Fibroblast of skin of right quadriceps (primary cell): Measurements from ENCODE around the gene ZNF438.
"Not testable (repeated sequence)": the region's sequence is repeated elsewhere in the genome, so short reads cannot be mapped to it uniquely, and the experiment has no call there.

Source experiments
- DNase-seq: peaks from one replicate; pipeline ENCODE4 v3.0.0-alpha.2; 2013

ZNF438 gene

GRCh38 chr10:30984563-30985328 is 46.9 kb downstream of the ZNF438 start:
- DNase-seq, result peak; percentile 56

- DNase-seq, result not testable (repeated sequence)
These were observed 48.5 kb downstream of the ZNF438 start for GRCh38 chr10:30983209-30983608.

- DNase-seq, result peak; percentile 63
These were observed 50.6 kb downstream of the ZNF438 start for GRCh38 chr10:30980951-30981616.

GRCh38 chr10:30979956-30980355 is 51.7 kb downstream of the ZNF438 start:
- no peak for DNase-seq

GRCh38 chr10:30978843-30979242 is 52.8 kb downstream of the ZNF438 start:
- no peak for DNase-seq

GRCh38 chr10:30977385-30977784 is 54.3 kb downstream of the ZNF438 start:
- no peak for DNase-seq

- DNase-seq, result no peak
These were observed 56.8 kb downstream of the ZNF438 start for GRCh38 chr10:30974773-30975415.

- DNase-seq, result peak; percentile 17
These were observed 57.3 kb downstream of the ZNF438 start for GRCh38 chr10:30974355-30974754.

GRCh38 chr10:30973737-30974136 is 57.9 kb downstream of the ZNF438 start:
- DNase-seq, result no peak

GRCh38 chr10:30970760-30971460 is 60.8 kb downstream of the ZNF438 start:
- DNase-seq, result peak; percentile 44

GRCh38 chr10:30968711-30969110 is 63.0 kb downstream of the ZNF438 start:
- no peak for DNase-seq

- DNase-seq, result peak; percentile 9
These were observed 63.8 kb downstream of the ZNF438 start for GRCh38 chr10:30967650-30968410.

- no peak for DNase-seq
These were observed 67.4 kb downstream of the ZNF438 start for GRCh38 chr10:30963992-30964930.

- no peak for DNase-seq
These were observed 69.1 kb downstream of the ZNF438 start for GRCh38 chr10:30962522-30962921.

- no peak for DNase-seq
These were observed 71.8 kb downstream of the ZNF438 start for GRCh38 chr10:30959836-30960210.

GRCh38 chr10:30949218-30949617 is 82.4 kb downstream of the ZNF438 start:
- DNase-seq, result not testable (repeated sequence)

- no peak for DNase-seq
These were observed 87.7 kb downstream of the ZNF438 start for GRCh38 chr10:30944005-30944404.

GRCh38 chr10:30943451-30943850 is 88.2 kb downstream of the ZNF438 start:
- no peak for DNase-seq

GRCh38 chr10:30940256-30940655 is 91.4 kb downstream of the ZNF438 start:
- no peak for DNase-seq

GRCh38 chr10:30939643-30940251 is 91.9 kb downstream of the ZNF438 start:
- no peak for DNase-seq

- no peak for DNase-seq
These were observed 96.6 kb downstream of the ZNF438 start for GRCh38 chr10:30935078-30935477.
